ENCODE measurements around the gene RPS16. TPM values are rescaled to one million over a fixed set of nuclear protein-coding genes. Genes with fewer than 3 reads are reported as not detected.

The RPS16 gene
- total and polyA plus RNA-seq, 2 experiments from 2014 or later = 63.8 to 409 TPM

- TF ChIP-seq EZH2phosphoT487 (IDR thresholded peaks at IDR 0.05; ENCODE audit: low read depth, severe bottlenecking, unreplicated experiment) (no peak), EZH2 (IDR thresholded peaks at IDR 0.05; ENCODE audit: borderline replicate concordance) (no peak), CTCF (IDR thresholded peaks at IDR 0.05; ENCODE audit: poor library complexity) (no peak)
- H3K4me1 ChIP-seq (ENCODE audit: insufficient read depth) = peaks cover 32% of the 10 kb centered on the region
- peak; percentile 66 for DNase-seq (ENCODE audit: low spot score)
- no peak overlapping the region for H2AFZ ChIP-seq
- no peaks in the 10 kb centered on the region for H3K9me2 ChIP-seq (replicated peaks; ENCODE audit: insufficient read depth)
- 68% methylated on average over 25 of the region's 25 CpGs for WGBS (ENCODE audit: low lambda C conversion rate, missing lambda C conversion rate)
- peaks cover 27% of the 10 kb centered on the region for H3K79me2 ChIP-seq
- H3K27ac ChIP-seq = peak overlapping the region; percentile 92
- no peaks in the 10 kb centered on the region for H3K9me3 ChIP-seq (ENCODE audit: low read depth)
- H3K4me3 ChIP-seq = no peak overlapping the region
- H3K4me2 ChIP-seq = no peak overlapping the region
- peaks cover 18% of the 10 kb centered on the region for H4K20me1 ChIP-seq (ENCODE audit: insufficient read depth, poor library complexity, severe bottlenecking)
- H3K36me3 ChIP-seq (replicated peaks; ENCODE audit: insufficient read depth, low read depth) = peaks cover 5% of the 10 kb centered on the region
- H3K27me3 ChIP-seq = no peaks in the 10 kb centered on the region
Observed at GRCh38 chr19:39430675-39431593, 4.8 kb downstream of the RPS16 start.

- no peaks in the 10 kb centered on the region for H4K20me1 ChIP-seq (ENCODE audit: insufficient read depth, poor library complexity, severe bottlenecking)
- H3K79me2 ChIP-seq = peaks cover 6% of the 10 kb centered on the region
- no peaks in the 10 kb centered on the region for H3K27me3 ChIP-seq
- no peak overlapping the region for H3K4me3 ChIP-seq
- 21% methylated on average over 22 of the region's 23 CpGs for WGBS (ENCODE audit: low lambda C conversion rate, missing lambda C conversion rate)
- TF ChIP-seq EZH2 (IDR thresholded peaks at IDR 0.05; ENCODE audit: borderline replicate concordance) (no peak), EZH2phosphoT487 (IDR thresholded peaks at IDR 0.05; ENCODE audit: low read depth, severe bottlenecking, unreplicated experiment) (no peak), CTCF (IDR thresholded peaks at IDR 0.05; ENCODE audit: poor library complexity) (no peak)
- no peaks in the 10 kb centered on the region for H3K9me3 ChIP-seq (ENCODE audit: low read depth)
- H3K4me1 ChIP-seq (ENCODE audit: insufficient read depth) = peaks cover 20% of the 10 kb centered on the region
- peak; percentile 86 for DNase-seq (ENCODE audit: low spot score)
- H2AFZ ChIP-seq = no peak overlapping the region
- H3K9me2 ChIP-seq (replicated peaks; ENCODE audit: insufficient read depth) = no peaks in the 10 kb centered on the region
- peak overlapping the region; percentile 90 for H3K27ac ChIP-seq
- no peaks in the 10 kb centered on the region for H3K36me3 ChIP-seq (replicated peaks; ENCODE audit: insufficient read depth, low read depth)
- H3K4me2 ChIP-seq = peak overlapping the region; percentile 61
Observed at GRCh38 chr19:39428283-39429112, 7.3 kb downstream of the RPS16 start.

GRCh38 chr19:39427707-39428106 is 8.0 kb downstream of the RPS16 start:
- H3K4me2 ChIP-seq = peak overlapping the region; percentile 61
- peaks cover 20% of the 10 kb centered on the region for H3K4me1 ChIP-seq (ENCODE audit: insufficient read depth)
- peak overlapping the region; percentile 90 for H3K27ac ChIP-seq
- H3K79me2 ChIP-seq = peaks cover 3% of the 10 kb centered on the region
- H3K4me3 ChIP-seq = no peak overlapping the region
- TF ChIP-seq CTCF (IDR thresholded peaks at IDR 0.05; ENCODE audit: poor library complexity) = no peak
- TF ChIP-seq EZH2phosphoT487 (IDR thresholded peaks at IDR 0.05; ENCODE audit: low read depth, severe bottlenecking, unreplicated experiment) = no peak
- TF ChIP-seq EZH2 (IDR thresholded peaks at IDR 0.05; ENCODE audit: borderline replicate concordance) = no peak
- H4K20me1 ChIP-seq (ENCODE audit: insufficient read depth, poor library complexity, severe bottlenecking) = no peaks in the 10 kb centered on the region
- no peak overlapping the region for H2AFZ ChIP-seq
- WGBS (ENCODE audit: low lambda C conversion rate, missing lambda C conversion rate) = 96% methylated on average over 11 of the region's 11 CpGs
- H3K27me3 ChIP-seq = no peaks in the 10 kb centered on the region
- no peak for DNase-seq (ENCODE audit: low spot score)
- no peaks in the 10 kb centered on the region for H3K9me3 ChIP-seq (ENCODE audit: low read depth)
- H3K9me2 ChIP-seq (replicated peaks; ENCODE audit: insufficient read depth) = no peaks in the 10 kb centered on the region
- no peaks in the 10 kb centered on the region for H3K36me3 ChIP-seq (replicated peaks; ENCODE audit: insufficient read depth, low read depth)

All from hepatocyte (in vitro differentiated cells).